HG02798 (cell line): ENCODE results near the gene WDR38.

Experiments used
- ATAC-seq: cut with Tn5 transposase; IDR thresholded peaks from one replicate; pipeline ENCODE4 v1.9.1; 2021; ENCODE audit warnings: mild to moderate bottlenecking; ENCODE audit not compliant: unreplicated experiment, poor library complexity

WDR38 gene

GRCh38 chr9:124878518-124878917 lies 25.3 kb downstream of the WDR38 start:
- no peak for ATAC-seq

GRCh38 chr9:124879226-124879625 lies 26.0 kb downstream of the WDR38 start:
- ATAC-seq = no peak

GRCh38 chr9:124880501-124880900 lies 27.2 kb downstream of the WDR38 start:
- no peak for ATAC-seq

- no peak for ATAC-seq
These were observed 28.0 kb downstream of the WDR38 start for GRCh38 chr9:124881138-124881743.

- no peak for ATAC-seq
These were observed 29.0 kb downstream of the WDR38 start for GRCh38 chr9:124882231-124882630.

GRCh38 chr9:124884376-124884775 lies 31.1 kb downstream of the WDR38 start:
- no peak for ATAC-seq

GRCh38 chr9:124885551-124885950 lies 32.3 kb downstream of the WDR38 start:
- no peak for ATAC-seq

GRCh38 chr9:124886461-124886860 lies 33.2 kb downstream of the WDR38 start:
- ATAC-seq = no peak

- no peak for ATAC-seq
These were observed 33.7 kb downstream of the WDR38 start for GRCh38 chr9:124886866-124887492.

- ATAC-seq = no peak
These were observed 34.6 kb downstream of the WDR38 start for GRCh38 chr9:124887832-124888231.

- no peak for ATAC-seq
These were observed 35.7 kb downstream of the WDR38 start for GRCh38 chr9:124889006-124889405.

GRCh38 chr9:124890179-124890578 lies 36.9 kb downstream of the WDR38 start:
- no peak for ATAC-seq

- ATAC-seq = no peak
These were observed 40.9 kb downstream of the WDR38 start for GRCh38 chr9:124894035-124894740.

GRCh38 chr9:124894741-124895170 lies 41.5 kb downstream of the WDR38 start:
- no peak for ATAC-seq

GRCh38 chr9:124897570-124898460 lies 44.6 kb downstream of the WDR38 start:
- ATAC-seq = no peak

GRCh38 chr9:124899845-124900244 lies 46.6 kb downstream of the WDR38 start:
- ATAC-seq = no peak

GRCh38 chr9:124906966-124907365 lies 53.7 kb downstream of the WDR38 start:
- ATAC-seq = no peak
